ENCODE measurements around the gene FAAP100. TPM values are rescaled to one million over a fixed set of nuclear protein-coding genes. Genes with fewer than 3 reads are reported as not detected.
A peak's percentile ranks its signal among the peaks of the same experiment; 100 is the strongest.

The FAAP100 gene
- total RNA-seq, 1 experiment from 2014 or later, result 8.2 TPM

DNA sequence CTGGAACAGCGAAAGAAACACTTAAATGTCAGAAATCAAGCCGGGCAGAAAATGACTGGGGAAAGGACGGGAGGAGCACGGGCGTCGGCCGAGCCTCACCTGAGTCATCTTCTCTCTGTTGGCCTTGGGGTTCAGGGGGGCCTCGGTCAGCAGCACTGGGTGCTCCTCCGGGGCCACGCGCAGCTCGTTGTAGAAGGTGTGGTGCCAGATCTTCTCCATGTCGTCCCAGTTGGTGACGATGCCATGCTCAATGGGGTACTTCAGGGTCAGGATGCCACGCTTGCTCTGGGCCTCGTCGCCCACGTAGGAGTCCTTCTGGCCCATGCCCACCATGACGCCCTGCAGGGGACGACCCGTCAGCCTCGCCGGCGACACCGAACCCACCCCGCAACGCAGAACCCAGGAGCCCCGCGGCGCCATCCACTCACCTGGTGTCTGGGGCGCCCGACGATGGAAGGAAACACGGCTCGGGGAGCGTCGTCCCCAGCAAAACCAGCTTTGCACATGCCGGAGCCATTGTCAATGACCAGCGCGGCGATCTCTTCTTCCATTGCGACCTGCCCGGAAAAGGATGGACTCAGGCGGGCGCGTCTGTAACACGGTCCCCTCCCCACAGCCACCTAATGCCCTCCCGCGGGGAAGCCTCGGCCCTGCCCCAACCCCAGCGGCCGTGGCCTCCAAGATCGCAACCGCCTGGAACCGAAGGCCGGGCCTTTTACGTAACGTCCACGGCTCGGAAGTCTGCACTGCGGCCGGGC lies 40.2 kb downstream of the FAAP100 start:
- DNase-seq (ENCODE audit: low read depth), result no peak

DNA sequence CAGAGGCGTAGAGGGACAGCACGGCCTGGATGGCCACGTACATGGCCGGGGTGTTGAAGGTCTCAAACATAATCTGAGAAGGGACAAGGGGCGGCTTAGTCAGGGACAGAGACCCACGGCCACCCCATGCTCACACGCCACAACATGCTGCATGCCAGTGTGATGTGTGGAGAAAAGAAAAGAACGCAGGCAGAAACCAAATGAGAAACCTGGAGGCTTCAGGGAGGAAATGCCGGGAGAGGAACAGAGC lies 40.7 kb downstream of the FAAP100 start:
- no peak for DNase-seq (ENCODE audit: low read depth)

DNA sequence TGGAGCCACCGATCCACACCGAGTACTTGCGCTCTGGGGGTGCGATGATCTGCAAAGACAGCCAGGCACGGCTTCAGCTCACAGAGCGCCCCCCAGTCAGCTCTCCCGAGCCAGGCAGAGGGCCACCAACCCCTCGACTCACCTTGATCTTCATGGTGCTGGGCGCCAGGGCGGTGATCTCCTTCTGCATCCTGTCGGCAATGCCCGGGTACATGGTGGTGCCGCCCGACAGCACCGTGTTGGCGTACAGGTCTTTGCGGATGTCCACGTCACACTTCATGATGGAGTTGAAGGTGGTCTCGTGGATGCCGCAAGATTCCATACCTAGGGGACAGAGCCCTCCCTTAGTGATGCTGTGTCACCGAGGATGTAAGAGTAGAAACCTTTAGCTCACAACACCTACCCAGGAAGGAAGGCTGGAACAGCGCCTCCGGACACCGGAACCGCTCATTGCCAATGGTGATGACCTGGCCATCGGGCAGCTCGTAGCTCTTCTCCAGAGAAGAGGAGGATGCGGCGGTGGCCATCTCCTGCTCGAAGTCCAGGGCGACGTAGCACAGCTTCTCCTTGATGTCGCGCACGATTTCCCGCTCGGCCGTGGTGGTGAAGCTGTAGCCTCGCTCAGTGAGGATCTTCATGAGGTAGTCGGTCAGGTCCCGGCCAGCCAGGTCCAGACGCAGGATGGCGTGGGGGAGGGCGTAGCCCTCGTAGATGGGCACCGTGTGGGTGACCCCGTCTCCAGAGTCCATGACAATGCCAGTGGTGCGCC lies 41.2 kb downstream of the FAAP100 start:
- DNase-seq (ENCODE audit: low read depth), result no peak

DNA sequence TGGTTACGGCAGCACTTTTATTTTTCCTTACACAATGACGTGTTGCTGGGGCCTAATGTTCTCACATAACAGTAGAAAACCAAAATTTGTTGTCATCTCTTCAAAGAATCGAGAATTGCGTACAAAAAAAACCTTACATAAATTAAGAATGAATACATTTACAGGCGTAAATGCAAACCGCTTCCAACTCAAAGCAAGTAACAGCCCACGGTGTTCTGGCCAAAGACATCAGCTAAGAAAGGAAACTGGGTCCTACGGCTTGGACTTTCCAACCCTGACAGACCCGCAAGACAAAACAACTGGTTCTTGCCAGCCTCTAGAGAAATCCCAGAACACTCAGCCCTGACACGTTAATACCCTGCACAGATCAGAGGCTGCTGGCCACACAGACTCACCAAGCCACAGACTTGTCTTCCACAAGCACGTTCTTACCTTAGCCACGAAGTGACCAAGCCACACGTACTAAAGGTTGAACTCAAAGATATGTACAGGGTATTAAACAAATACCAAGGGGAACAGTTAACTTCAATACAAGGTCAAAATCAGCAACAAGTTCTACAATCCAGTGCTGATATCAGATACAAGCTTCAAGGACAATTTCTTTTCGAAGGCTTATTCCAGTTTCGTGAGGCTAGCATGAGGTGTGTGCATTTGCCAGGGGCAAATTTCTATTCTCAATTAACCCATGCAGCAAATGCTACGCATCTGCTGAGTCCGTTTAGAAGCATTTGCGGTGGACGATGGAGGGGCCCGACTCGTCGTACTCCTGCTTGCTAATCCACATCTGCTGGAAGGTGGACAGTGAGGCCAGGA lies 42.0 kb downstream of the FAAP100 start:
- DNase-seq (ENCODE audit: low read depth), result no peak

DNA sequence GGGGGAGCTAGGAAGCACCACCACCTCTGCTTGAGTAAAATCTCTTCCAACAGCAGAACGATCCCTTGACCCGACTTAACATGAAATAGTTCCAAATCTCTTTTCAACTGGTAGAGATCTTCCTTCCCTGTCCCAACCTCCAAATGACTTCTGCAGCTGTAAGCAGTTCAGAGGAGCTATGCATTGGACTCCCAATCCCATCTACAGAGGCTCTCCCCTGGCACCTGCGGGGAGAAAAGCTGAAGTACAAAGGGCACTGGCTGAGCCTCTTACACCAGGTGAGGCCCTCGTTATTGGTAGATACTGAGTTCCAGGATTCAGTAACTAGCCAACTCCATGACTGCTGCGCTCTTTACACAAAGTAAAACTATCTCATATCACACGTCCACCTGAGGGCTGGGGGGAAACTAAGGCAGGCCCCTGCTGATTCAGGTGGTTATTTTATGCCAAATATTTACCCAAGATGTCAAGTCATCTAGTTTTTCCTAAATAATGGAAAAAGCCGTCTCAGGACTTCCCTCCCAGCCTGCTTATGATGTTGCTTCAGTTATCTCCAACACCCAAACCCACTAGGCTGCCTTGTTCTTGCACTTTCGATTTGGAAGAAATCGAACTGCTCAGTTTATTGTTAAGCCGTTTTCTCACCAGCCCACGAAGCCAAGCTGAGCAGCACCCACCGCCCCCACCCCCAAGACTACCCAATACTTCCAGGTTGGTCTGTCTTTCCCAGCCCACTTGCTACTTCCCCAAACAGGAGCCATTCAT lies 42.8 kb downstream of the FAAP100 start:
- DNase-seq (ENCODE audit: low read depth), result no peak

DNA sequence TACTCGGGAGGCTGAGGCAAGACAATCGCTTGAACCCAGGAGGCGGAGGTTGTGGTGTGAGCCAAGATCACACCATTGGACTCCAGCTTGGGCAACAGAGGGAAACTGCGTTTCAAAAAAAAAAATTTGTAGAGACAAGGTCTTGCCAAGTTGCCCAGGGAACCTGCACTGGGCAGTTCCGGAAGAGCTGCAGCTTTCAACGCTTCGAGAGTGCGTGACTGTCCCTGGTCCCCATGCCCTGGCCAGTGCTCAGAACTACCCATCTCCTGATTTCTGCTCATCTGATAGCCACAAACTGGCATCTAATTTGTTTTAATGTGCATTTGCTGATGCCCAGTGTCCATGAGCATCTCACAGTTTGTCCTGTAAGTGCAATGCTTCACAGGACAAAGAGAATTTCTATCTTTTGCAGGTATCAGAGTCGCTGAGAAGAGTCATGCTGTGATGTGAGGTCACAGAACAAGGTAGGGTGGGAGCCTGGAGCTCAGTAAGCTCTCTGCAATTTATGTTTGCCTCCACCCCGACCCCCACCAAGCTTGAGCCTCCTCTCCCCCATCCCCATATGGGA lies 43.4 kb downstream of the FAAP100 start:
- peak; percentile 49 for DNase-seq (ENCODE audit: low read depth)

DNA sequence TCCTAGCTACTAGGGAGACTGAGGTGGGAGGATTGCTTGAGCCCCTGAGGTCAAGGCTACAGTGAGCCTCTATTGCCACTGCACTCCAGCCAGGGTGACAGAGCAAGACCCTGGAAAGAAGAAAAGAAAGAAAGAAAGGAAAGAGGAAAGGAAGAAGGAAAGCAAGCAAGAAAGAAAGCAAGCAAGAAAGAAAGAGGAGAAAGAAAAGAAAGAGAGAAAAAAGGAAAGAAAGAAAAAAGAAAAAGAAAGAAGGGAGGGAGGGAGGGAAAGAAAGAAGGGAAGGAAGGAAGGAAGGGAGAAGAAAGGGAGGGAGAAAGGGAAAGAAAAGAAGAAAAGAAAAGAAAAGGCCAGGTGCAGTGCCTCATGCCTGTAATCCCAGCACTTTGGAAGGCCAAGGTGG lies 48.5 kb downstream of the FAAP100 start:
- DNase-seq (ENCODE audit: low read depth), result no peak

DNA sequence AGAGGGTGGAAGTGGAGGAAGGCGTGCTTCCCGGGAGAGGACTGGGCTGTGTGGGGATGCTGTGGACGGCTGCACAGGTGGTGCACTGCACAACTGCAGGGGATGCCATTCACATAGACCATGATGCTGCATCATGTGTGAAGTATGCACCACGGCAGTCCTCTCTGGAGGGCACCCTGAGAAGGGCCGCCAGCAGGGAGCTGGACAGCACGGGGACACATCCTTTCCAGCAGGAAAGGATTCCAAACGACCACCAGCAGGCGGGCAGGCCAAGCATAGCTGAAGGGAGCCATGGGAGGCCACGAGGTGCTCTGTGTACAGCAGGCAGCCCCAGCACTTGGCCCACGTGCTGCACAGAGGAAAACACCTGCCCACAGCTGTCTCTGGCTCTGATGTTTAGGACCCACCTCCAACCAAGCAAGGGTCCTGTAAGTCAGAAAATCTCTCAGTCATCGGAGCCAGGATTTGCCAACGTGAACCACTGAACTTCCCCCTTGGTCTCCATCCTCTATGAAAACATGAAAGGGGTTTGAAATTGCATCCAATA lies 49.6 kb downstream of the FAAP100 start:
- DNase-seq (ENCODE audit: low read depth), result no peak

DNA sequence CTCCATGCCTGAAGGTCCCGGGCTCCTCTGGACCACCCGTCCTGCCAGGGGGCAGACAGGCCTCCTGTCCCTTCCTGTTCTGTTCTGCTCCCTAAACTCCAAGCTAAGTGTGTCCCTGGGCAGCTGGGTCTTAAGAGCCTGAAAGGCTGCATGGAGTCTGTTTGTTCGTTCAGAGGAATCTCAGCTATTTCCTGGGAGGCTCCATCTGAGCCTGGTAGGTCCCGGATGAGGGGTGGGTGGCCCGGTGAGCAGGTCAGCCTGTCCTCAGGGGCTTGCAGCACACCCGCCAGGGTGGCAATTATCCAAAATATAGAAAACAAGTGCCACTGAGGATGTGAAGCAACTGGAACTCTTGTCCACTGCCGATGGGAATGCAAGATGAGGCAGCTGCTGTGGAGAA lies 52.1 kb downstream of the FAAP100 start:
- DNase-seq (ENCODE audit: low read depth), result no peak

DNA sequence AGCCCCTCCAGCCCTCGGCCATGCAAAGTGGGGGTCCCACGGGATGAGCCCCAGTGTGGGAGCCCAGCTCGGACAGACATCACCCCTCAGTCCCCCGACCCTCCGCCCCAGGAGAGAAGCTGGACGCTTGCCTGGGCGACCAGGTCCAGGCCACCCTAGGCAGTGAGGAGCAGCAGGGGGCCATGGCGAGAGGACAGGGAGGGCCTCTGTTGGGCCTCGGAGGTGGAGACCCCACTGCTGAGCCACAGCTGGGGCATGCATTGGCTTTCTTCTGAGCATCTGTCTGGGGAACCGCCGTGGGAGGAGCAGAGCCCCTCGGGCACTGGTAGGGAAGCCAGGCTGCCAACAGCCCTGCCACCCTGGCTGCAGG lies 52.6 kb downstream of the FAAP100 start:
- no peak for DNase-seq (ENCODE audit: low read depth)

DNA sequence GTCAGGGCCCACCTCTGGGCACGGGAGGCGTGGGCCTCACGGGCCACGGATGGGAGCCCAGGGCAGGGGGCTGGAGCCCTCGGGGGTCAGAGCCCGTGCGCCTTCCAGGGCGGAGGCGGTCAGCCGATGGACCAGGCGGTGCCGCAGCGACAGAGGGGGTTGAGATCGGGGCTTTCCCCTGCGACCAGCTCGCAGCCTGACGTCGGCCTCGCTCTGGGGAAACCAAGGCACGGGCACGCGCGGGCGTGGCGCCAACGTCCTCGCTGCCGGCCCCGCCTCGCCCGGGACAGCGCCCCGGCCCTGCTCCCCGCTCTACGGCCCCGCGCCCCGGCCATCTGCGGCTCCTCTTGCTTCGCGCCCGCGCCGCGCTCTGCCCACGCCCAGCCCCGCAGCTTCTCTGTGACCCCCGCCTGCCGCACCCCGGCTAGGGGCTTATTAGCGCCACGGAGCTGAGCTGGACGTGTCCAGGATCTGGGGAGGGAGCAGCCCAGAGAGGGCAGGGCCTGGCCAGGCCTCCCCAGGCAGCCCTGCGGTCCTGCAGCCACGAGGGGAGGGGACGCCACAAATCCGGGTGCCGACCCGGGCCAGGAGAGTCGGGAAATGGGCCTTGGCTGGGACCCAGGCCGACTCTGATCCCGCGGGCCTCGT lies 53.1 kb downstream of the FAAP100 start:
- DNase-seq (ENCODE audit: low read depth), result no peak

DNA sequence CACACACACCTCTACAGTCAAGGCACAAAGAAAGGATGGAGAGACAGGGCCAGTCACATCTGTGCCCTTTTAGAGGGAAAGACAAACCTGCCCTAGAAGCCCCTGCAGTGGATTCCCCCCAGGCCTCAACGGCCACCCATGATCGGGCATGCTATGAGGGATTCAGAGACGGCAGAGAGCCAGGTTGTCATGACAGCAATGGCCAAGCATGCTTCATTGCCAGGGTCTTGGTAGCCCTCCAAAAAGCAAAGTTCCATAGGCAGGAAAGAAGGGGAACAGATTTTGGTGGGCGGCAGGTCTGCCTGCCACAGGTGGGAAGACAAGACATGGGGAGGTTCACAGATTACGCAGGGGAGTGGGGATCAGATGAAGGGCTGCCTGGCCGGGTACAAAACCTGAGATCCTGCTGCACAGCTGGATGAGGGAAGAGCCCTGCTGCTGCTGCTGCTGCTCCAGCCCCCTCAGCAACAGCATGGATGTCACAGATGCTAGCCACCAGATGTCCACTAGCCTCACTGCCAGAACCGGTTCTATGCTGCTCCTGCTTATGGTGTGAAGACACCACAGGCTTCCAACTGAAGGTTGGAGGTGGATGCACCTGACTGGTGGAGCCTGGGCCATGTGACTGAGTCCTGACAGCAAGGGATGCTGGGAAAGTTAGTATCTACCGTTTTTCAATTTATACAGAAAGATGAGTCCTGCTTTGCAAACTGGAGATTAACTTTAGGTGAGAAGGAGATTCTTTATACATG lies 57.4 kb downstream of the FAAP100 start:
- DNase-seq (ENCODE audit: low read depth), result no peak

DNA sequence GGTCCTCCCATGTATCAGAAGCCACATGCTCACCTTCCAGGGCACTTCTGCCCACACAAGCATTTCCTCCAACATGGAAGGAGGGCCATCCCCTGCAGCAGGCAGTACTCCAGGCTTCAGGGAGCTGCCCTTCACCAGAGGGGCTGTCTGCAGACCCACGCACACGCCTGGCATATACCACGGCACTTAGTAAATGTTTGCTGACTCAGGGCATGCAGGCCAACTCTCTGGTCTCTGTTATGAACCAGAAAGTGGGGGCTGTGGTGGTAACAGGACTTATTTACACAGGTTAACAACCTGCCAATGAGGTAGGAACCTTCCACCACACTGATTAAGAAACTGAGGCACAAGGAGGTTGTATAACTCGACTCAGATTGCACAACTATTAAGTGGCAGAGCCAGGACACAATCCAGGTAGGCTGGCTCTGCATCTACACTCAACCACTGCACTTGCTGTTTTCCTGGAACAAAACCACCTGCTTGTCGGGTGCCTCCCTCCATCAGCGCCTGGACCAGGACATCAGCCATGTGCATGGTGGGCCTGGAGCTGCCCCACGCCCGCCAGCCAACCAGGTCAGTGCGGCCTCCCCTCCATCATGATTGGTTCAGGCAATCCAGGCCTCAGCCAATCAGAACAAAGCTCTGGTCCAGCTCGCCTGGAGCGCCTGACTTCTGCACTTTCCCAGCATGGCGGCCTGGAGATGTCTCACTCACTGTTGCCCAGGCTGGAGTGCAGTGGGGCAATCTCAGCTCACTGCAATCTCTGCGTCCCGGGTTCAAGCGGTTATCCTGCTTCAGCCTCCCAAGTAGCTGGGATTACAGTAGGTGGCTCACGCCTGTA lies 58.7 kb downstream of the FAAP100 start:
- DNase-seq (ENCODE audit: low read depth), result peak; percentile 32

DNA sequence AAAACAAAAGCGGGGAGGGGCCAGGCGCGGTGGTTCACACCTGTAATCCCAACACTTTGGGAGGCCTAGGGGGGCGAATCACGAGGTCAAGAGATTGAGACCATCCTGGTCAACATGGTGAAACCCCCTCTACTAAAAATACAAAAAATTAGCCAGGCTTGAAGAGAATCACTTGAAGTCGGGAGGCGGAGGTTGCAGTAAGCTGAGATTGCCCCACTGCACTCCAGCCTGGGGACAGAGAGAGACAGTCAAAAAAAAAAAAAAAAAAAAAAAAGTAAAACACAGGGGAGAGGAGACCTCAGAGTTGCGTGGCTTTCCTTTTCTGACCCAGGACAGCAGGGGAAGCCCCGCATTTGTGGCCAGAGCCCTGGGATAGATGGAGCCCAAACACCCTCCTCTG lies 59.4 kb downstream of the FAAP100 start:
- DNase-seq (ENCODE audit: low read depth), result no peak

DNA sequence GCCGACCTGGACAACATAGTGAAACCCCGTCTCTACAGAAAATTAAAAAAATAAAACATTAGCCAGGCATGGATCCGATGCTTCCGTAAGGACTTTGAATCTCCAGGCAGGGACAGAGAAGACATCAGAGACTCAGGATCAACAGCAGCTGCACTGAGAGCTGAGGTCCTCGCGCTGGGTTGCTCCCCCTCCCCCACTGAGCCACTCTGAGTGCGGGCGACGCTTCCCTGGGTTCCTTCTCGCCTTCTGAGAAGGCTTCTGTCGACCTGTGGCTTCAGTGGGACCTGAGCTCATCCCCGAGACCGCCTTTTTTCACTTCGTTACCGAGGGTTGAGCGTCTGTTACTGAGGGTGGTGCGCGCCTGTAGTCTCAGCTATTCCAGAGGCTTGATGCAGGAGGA lies 60.0 kb downstream of the FAAP100 start:
- no peak for DNase-seq (ENCODE audit: low read depth)

DNA sequence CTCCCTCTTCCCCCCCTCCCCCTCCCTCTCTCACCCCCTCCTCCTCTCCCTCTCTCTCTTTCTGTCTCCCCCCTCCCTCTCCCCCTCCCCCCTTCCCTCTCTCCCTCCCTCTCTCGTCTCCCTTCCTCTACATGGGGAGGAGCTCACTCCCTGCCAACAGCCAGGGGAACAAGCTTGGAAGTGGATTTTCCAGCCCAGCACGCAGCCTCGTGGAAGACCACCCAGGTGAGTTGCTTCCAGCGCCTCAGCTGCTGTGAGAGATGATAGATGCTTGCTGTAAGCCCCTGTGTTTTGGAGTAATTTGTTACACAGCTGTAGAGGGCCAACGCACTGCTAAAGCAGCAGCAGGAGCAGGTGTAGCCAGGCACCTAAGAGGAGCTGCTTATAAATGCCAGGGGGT lies 60.4 kb downstream of the FAAP100 start:
- DNase-seq (ENCODE audit: low read depth), result no peak

DNA sequence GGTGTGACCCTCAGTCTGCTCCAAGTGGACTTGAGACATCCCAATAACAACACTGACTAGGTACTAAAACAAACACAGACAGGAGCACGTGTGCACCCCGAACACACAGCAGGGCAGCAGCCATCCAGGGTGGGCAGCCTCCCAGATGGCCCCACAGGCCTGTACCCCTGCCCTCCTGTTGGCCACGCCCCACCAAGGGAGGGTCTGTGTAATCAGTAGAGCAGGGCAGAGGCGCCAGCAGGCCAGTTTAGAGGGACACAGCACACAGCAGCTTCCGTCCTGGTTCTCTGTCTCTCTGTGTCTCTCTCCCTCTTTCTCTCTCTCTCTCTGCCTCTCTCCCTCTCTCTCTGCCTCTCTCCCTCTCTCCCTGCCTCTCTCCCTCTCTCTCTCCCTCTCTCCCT lies 61.0 kb downstream of the FAAP100 start:
- DNase-seq (ENCODE audit: low read depth), result no peak

DNA sequence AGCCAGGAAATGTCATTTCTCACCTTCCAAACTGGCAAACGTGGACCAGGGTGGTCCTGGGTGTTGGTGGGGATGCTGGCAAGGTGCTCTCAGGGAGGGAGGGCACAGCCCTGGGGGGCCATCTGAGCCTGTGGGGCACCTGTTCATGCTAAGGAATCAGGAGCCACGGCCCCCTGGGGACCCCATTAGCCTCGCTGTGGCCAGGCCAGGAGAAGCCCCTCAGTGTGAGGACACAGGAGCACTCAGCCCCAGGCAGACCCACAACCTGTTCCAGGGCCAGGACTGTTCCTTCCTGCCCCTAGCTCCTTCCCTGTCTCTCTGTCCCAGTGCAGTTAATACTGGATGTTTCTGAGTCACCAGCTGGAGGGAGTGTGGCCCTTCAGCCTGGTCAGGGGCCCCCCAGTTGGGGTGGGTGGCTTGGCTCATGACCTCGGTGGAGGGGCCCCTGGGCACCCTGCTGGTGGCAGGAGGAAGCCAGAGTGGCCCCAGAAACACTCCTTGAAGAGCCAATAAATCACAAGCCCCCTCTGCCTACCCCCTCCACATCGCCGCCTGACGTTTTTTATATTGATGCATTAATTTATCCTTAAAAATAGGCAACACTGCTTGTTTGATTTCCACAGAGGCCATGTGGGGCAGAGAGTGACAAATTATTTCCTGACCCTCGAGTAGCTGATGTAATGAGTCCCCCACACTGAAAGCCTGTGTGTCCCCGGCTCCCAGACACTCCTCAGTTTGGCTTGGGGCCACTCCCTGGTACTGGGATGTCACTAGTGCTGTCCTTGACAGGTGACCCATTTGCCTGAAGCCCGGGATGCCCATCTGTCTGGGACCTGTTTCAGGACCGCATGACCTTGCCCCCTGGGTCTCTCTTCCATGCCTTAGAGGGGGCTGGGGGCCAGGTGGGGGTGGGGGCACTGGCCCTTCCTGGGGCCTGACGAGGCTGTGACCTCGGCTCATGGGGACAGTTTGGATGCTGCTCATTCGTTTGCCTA lies 61.9 kb downstream of the FAAP100 start:
- DNase-seq (ENCODE audit: low read depth), result no peak
